IMR-90 (cell line): ENCODE measurements around the gene TEX52. TPM values are rescaled to one million over a fixed set of nuclear protein-coding genes. Genes with fewer than 3 reads are reported as not detected.

Source experiments
- ATAC-seq: fragments of 200-7000 bp; cut with Tn5 transposase; 2 replicates; pipeline ENCODE4 v1.9.1; 2020; ENCODE audit warnings: low read depth, mild to moderate bottlenecking, moderate library complexity
- BruUV-seq: library from RNA; stranded (reverse); fragments of 400-500 nt; replicated peaks from 2 replicates; lab custom pipeline; 2021; lab: Mats Ljungman, UMichigan
- CTCF ChIA-PET: fragments of 300-600 bp; formaldehyde crosslinking; extraction: SDS; loops from one replicate; lab custom pipeline; 2021; ENCODE audit warnings: antibody characterized with exemption; lab: Yijun Ruan, JAX
- POLR2A ChIA-PET: fragments of 300-600 bp; sonication (Branson Sonifier 250); formaldehyde crosslinking; loops from one replicate; lab custom pipeline; 2022; ENCODE audit warnings: antibody characterized with exemption; ENCODE audit not compliant: unreplicated experiment; lab: Charles Lee
- DNase-seq: peaks from one replicate; pipeline ENCODE4 v3.0.0; 2013
- H2AFZ ChIP-seq: replicated peaks from 2 replicates; pipeline ENCODE3; 2013; ENCODE audit warnings: low read length, mild to moderate bottlenecking; ENCODE audit not compliant: poor library complexity
- H2AK5ac ChIP-seq: 2 replicates; pipeline ENCODE4 v1.6.1; 2013; ENCODE audit warnings: low read depth, low read length, inconsistent platforms
- H2AK9ac ChIP-seq: replicated peaks from 2 replicates; pipeline ENCODE3; 2013; ENCODE audit warnings: mild to moderate bottlenecking, low read depth, low read length, moderate library complexity; ENCODE audit not compliant: poor library complexity
- H2BK120ac ChIP-seq: 2 replicates; pipeline ENCODE4 v1.6.1; 2013; ENCODE audit warnings: low read depth, low read length, inconsistent platforms
- H2BK15ac ChIP-seq: 3 replicates; pipeline ENCODE4 v1.6.1; 2013; ENCODE audit warnings: low read depth, low read length, inconsistent platforms
- H2BK20ac ChIP-seq: 2 replicates; pipeline ENCODE4 v1.6.1; 2013; ENCODE audit warnings: low read depth, mild to moderate bottlenecking, inconsistent platforms, low read length, moderate library complexity
- H2BK5ac ChIP-seq: 2 replicates; pipeline ENCODE4 v1.6.1; 2013; ENCODE audit warnings: mild to moderate bottlenecking, low read depth, low read length, inconsistent platforms; ENCODE audit not compliant: poor library complexity, severe bottlenecking
- H3K14ac ChIP-seq: replicated peaks from 2 replicates; pipeline ENCODE4 v1.6.1; 2013; ENCODE audit warnings: low read depth, low read length, inconsistent platforms
- H3K18ac ChIP-seq: 2 replicates; pipeline ENCODE4 v1.6.1; 2013; ENCODE audit warnings: low read depth, low read length, control low read depth
- H3K23ac ChIP-seq: 2 replicates; pipeline ENCODE4 v1.6.1; 2013; ENCODE audit warnings: low read depth, low read length, inconsistent platforms
- H3K27ac ChIP-seq: 2 replicates; pipeline ENCODE4 v1.5.1; 2013; ENCODE audit warnings: mild to moderate bottlenecking, control low read depth, low read length; ENCODE audit not compliant: insufficient read depth
- H3K27me3 ChIP-seq: 2 replicates; pipeline ENCODE4 v1.6.1; 2013; ENCODE audit warnings: low read length; ENCODE audit not compliant: control insufficient read depth, insufficient read depth
- H3K36me3 ChIP-seq: 2 replicates; pipeline ENCODE4 v1.6.1; 2013; ENCODE audit warnings: low read length, mixed read lengths; ENCODE audit not compliant: control insufficient read depth, insufficient read depth
- H3K4ac ChIP-seq: 2 replicates; pipeline ENCODE4 v1.6.1; 2013; ENCODE audit warnings: low read depth, low read length, inconsistent platforms
- H3K4me1 ChIP-seq: 2 replicates; pipeline ENCODE4 v1.6.1; 2013; ENCODE audit warnings: low read length, mixed read lengths; ENCODE audit not compliant: control insufficient read depth, insufficient read depth
- H3K4me2 ChIP-seq: 2 replicates; pipeline ENCODE4 v1.6.1; 2013; ENCODE audit warnings: low read depth, mild to moderate bottlenecking, control low read depth, low read length, moderate library complexity
- H3K4me3 ChIP-seq: 2 replicates; pipeline ENCODE4 v1.5.1; 2013; ENCODE audit warnings: low read depth, mild to moderate bottlenecking, control low read depth, low read length, moderate library complexity; ENCODE audit not compliant: insufficient read depth
- H3K56ac ChIP-seq: 2 replicates; pipeline ENCODE4 v1.6.1; 2013; ENCODE audit warnings: low read length, inconsistent platforms; ENCODE audit not compliant: insufficient read depth; ENCODE audit errors: extremely low read depth
- H3K79me1 ChIP-seq, 2 experiments: 2 replicates each; pipeline ENCODE4 v1.6.1; 2013; ENCODE audit warnings: low read length in 2 of 2, inconsistent platforms in 1 of 2, low read depth in 1 of 2
- H3K9ac ChIP-seq: 2 replicates; pipeline ENCODE4 v1.6.1; 2013; ENCODE audit warnings: low read depth, low read length, control low read depth
- H3K9me1 ChIP-seq: 2 replicates; pipeline ENCODE4 v1.6.1; 2013; ENCODE audit warnings: low read length, inconsistent platforms; ENCODE audit not compliant: insufficient read depth
- H3K9me3 ChIP-seq: 2 replicates; pipeline ENCODE4 v1.6.1; 2013; ENCODE audit warnings: low read length; ENCODE audit not compliant: control insufficient read depth, insufficient read depth
- H4K20me1 ChIP-seq: 2 replicates; pipeline ENCODE4 v1.6.1; 2013; ENCODE audit warnings: low read length, inconsistent platforms; ENCODE audit not compliant: insufficient read depth
- H4K5ac ChIP-seq: 2 replicates; pipeline ENCODE4 v1.6.1; 2013; ENCODE audit warnings: mild to moderate bottlenecking, low read depth, low read length, control low read depth
- H4K8ac ChIP-seq, 2 experiments: 2 replicates each; pipeline ENCODE4 v1.6.1; 2013; ENCODE audit warnings: low read depth in 2 of 2, low read length in 2 of 2, control low read depth in 1 of 2, inconsistent platforms in 1 of 2
- H4K91ac ChIP-seq: 2 replicates; pipeline ENCODE4 v1.6.1; 2013; ENCODE audit warnings: low read depth, low read length, inconsistent platforms; ENCODE audit not compliant: insufficient read depth
- FOS ChIP-seq: fragments of 150-350 bp; IDR thresholded peaks from 2 replicates; pipeline ENCODE4 v1.6.1; 2016; ENCODE audit warnings: low read depth, low read length
- MAFK ChIP-seq: IDR thresholded peaks from 2 replicates; pipeline ENCODE4 v1.6.1; 2012; ENCODE audit warnings: low read depth, low read length, improper control_type of control experiment
- POLR2A ChIP-seq: IDR thresholded peaks from 2 replicates; pipeline ENCODE4 v1.6.1; 2012; ENCODE audit warnings: mild to moderate bottlenecking, low read depth, low read length
- RCOR1 ChIP-seq: IDR thresholded peaks from 2 replicates; pipeline ENCODE4 v1.6.1; 2012; ENCODE audit warnings: mild to moderate bottlenecking, low read length, improper control_type of control experiment; ENCODE audit not compliant: insufficient replicate concordance
- RFX5 ChIP-seq: IDR thresholded peaks from 2 replicates; pipeline ENCODE4 v1.8.0; 2012; ENCODE audit warnings: low read depth, mild to moderate bottlenecking, low read length, moderate library complexity
- WGBS, 2 experiments: methylation state at CpG; one replicate each; pipeline versions ENCODE4 v1.1.5 to v1.1.7; 2013; ENCODE audit warnings: missing lambda C conversion rate in 2 of 2; ENCODE audit not compliant: insufficient read length in 1 of 2; ENCODE audit errors: extremely low coverage in 2 of 2; 5-methylcytosine and 5-hydroxymethylcytosine counted together
- dilution Hi-C: fragments of 300-500 bp; cut with HindIII; formaldehyde crosslinking; loops from one replicate; pipeline ENCODE4 v1.14.3; 2018; ENCODE audit warnings: low sequenced_read_pairs; ENCODE audit not compliant: unreplicated experiment
- in situ Hi-C: fragments of 300-500 bp; cut with MboI; formaldehyde crosslinking; loops from 3 replicates; pipeline ENCODE4 v1.14.3; 2019; ENCODE audit warnings: low sequenced_read_pairs, inconsistent platforms, mixed read lengths
- intact Hi-C: fragments of 100-400 bp; cut with micrococcal nuclease; formaldehyde crosslinking; loops from 2 replicates; pipeline ENCODE4 v1.10.0; 2022
- polyA plus RNA-seq, 3 experiments: library from polyadenylated mRNA; depleted of rRNA; stranded (reverse); fragments of >200 nt; gene quantifications; 2 replicates each; pipeline ENCODE4 v1.2.3, GENCODE V29; 2012; ENCODE audit warnings: low replicate concordance in 1 of 3
- total RNA-seq: library from RNA; depleted of rRNA; stranded (reverse); fragments of >200 nt; gene quantifications from 2 replicates; pipeline ENCODE4 v1.2.3, GENCODE V29; 2012
- TF ChIP-seq, protein P1 (sequence below): fragments of 150-350 bp; IDR thresholded peaks from 2 replicates; pipeline ENCODE4 v1.6.1; 2017; ENCODE audit warnings: mild to moderate bottlenecking, antibody characterized with exemption, low read length, low read depth

TEX52 gene
- total and polyA plus RNA-seq, 2 of the 4 experiments (the other 2 are of a cell fraction) = not detected

DNA sequence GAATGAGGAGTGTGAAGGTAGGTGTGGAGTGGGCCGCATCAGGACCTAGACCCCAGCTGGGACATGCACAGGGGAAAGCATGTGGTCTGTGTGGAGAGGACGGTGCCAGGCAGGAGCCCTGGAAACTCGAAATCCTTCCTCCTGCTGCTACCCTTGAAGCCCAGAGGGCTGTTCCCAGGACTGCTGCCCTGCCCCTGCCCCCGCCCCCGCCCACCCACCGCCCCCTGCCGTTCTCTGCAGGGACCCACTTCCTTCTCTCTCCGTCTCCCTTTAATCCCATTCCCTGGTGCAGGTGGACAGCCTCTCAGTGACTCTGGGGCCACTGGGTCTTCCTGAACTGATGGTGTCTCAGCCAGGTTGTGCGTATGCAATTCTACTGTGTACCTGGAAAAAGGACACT is 36.4 kb downstream of the TEX52 start:
- ChIA-PET POLR2A (no interaction called here), CTCF (no interaction called here)
- ATAC-seq (no peak), DNase-seq (no peak)
- dilution Hi-C loops = no loop called here
- Histone ChIP-seq H3K23ac (no peak overlapping the region), H2BK20ac (no peak overlapping the region), H3K9ac (no peak overlapping the region), H4K5ac (no peak overlapping the region), H4K20me1 (no peaks in the 10 kb centered on the region), H3K27ac (no peak overlapping the region), H2AFZ (no peak overlapping the region), H3K9me1 (no peaks in the 10 kb centered on the region), H3K4me3 (no peak overlapping the region), H2AK5ac (no peak overlapping the region), H3K56ac (no peak overlapping the region), H3K4ac (no peak overlapping the region), H2AK9ac (no peak overlapping the region), H3K36me3 (peaks cover 65% of the 10 kb centered on the region), H3K27me3 (no peaks in the 10 kb centered on the region), H4K8ac (no peak overlapping the region), H2BK5ac (no peak overlapping the region), H3K4me1 (no peaks in the 10 kb centered on the region), H3K18ac (no peak overlapping the region), H2BK120ac (no peak overlapping the region), H4K91ac (no peak overlapping the region), H3K4me2 (no peak overlapping the region), H3K9me3 (no peaks in the 10 kb centered on the region), H3K79me1 (peaks cover 3 to 20% of the 10 kb centered on the region in 2 experiments), H2BK15ac (no peak overlapping the region), H3K14ac (no peak overlapping the region)
- TF ChIP-seq, protein P1, sequence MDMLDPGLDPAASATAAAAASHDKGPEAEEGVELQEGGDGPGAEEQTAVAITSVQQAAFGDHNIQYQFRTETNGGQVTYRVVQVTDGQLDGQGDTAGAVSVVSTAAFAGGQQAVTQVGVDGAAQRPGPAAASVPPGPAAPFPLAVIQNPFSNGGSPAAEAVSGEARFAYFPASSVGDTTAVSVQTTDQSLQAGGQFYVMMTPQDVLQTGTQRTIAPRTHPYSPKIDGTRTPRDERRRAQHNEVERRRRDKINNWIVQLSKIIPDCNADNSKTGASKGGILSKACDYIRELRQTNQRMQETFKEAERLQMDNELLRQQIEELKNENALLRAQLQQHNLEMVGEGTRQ = no peak
- no peak for TF ChIP-seq RCOR1
- TF ChIP-seq RFX5 = no peak
- no peak for TF ChIP-seq MAFK
- TF ChIP-seq POLR2A = no peak
- TF ChIP-seq FOS = no peak
- no TSS peak for BruUV-seq
- WGBS, 2 experiments = 100% methylated on average over 1 of the region's 9 CpGs; no CpG with 5 or more reads in 1 of the 2 experiments
- in situ Hi-C loops = no loop called here
- intact Hi-C loops = no loop called here
